WTC11 (cell line): ENCODE data around the gene GNAS.

Experiments
- AFF4 ChIP-seq: sonication (generic); formaldehyde crosslinking; IDR thresholded peaks from 2 replicates; pipeline ENCODE4 v1.8.1; 2023; ENCODE audit warnings: mild to moderate bottlenecking, missing genetic modification reagents, borderline replicate concordance
- CREB1 ChIP-seq: sonication (generic); formaldehyde crosslinking; IDR thresholded peaks from 2 replicates; pipeline ENCODE4 v1.8.0; 2023; ENCODE audit warnings: mild to moderate bottlenecking, missing genetic modification reagents
- CTCF ChIP-seq: fragments of 200-600 bp; IDR thresholded peaks from 2 replicates; pipeline ENCODE4 v1.8.0; 2022; ENCODE audit warnings: antibody characterized with exemption
- ELF4 ChIP-seq: sonication (generic); formaldehyde crosslinking; IDR thresholded peaks from 2 replicates; pipeline ENCODE4 v1.8.1; 2022; ENCODE audit warnings: low read depth, mild to moderate bottlenecking, moderate library complexity, missing genetic modification reagents
- JUN ChIP-seq: sonication (generic); formaldehyde crosslinking; IDR thresholded peaks from 2 replicates; pipeline ENCODE4 v1.8.0; 2023; ENCODE audit warnings: mild to moderate bottlenecking, missing genetic modification reagents
- NR3C1 ChIP-seq: sonication (generic); formaldehyde crosslinking; conservative IDR thresholded peaks from 2 replicates; pipeline ENCODE4 v1.8.1; 2023; ENCODE audit warnings: low read depth, mild to moderate bottlenecking, missing genetic modification reagents
- RELA ChIP-seq: sonication (generic); formaldehyde crosslinking; IDR thresholded peaks from 2 replicates; pipeline ENCODE4 v1.8.1; 2022; ENCODE audit warnings: missing genetic modification reagents, mild to moderate bottlenecking, borderline replicate concordance
- SP1 ChIP-seq: sonication (generic); formaldehyde crosslinking; conservative IDR thresholded peaks from 2 replicates; pipeline ENCODE4 v1.8.1; 2022; ENCODE audit warnings: missing genetic modification reagents
- STAT6 ChIP-seq: sonication (generic); formaldehyde crosslinking; conservative IDR thresholded peaks from 2 replicates; pipeline ENCODE4 v1.8.1; 2023; ENCODE audit warnings: mild to moderate bottlenecking, low read depth, missing genetic modification reagents, moderate library complexity
- TP53 ChIP-seq: sonication (generic); formaldehyde crosslinking; IDR thresholded peaks from 2 replicates; pipeline ENCODE4 v1.8.1; 2023; ENCODE audit warnings: mild to moderate bottlenecking, missing genetic modification reagents
- USF1 ChIP-seq: sonication (generic); formaldehyde crosslinking; IDR thresholded peaks from 2 replicates; pipeline ENCODE4 v1.8.0; 2022; ENCODE audit warnings: mild to moderate bottlenecking, missing genetic modification reagents
- ZBTB21 ChIP-seq: sonication (generic); formaldehyde crosslinking; IDR thresholded peaks from 2 replicates; pipeline ENCODE4 v1.8.1; 2023; ENCODE audit warnings: mild to moderate bottlenecking, missing genetic modification reagents, borderline replicate concordance
- ZNF416 ChIP-seq: fragments of 250-450 bp; sonication (Bioruptor Pico); IDR thresholded peaks from 2 replicates; pipeline ENCODE4 v1.9.0; 2021; ENCODE audit warnings: mild to moderate bottlenecking, inconsistent platforms
- ZNF425 ChIP-seq: fragments of 250-450 bp; sonication (Bioruptor Pico); conservative IDR thresholded peaks from 2 replicates; pipeline ENCODE4 v1.9.0; 2021; ENCODE audit warnings: mild to moderate bottlenecking

- TF ChIP-seq CTCF (no peak), NR3C1 (CRISPR knock-in tag) (no peak), STAT6 (CRISPR knock-in tag) (no peak), ZNF425 (CRISPR knock-in tag) (no peak), RELA (no peak), ELF4 (CRISPR knock-in tag) (no peak), TP53 (no peak), USF1 (CRISPR knock-in tag) (no peak), CREB1 (no peak), ZBTB21 (CRISPR knock-in tag) (no peak), JUN (CRISPR knock-in tag) (no peak), ZNF416 (CRISPR knock-in tag) (no peak), AFF4 (CRISPR knock-in tag) (no peak), SP1 (no peak)
Observed at GRCh38 chr20:58910473-58910872, 58.0 kb downstream of the GNAS start.
